Measurements from ENCODE around the gene IL13RA1. TPM values are rescaled to one million over a fixed set of nuclear protein-coding genes. Genes with fewer than 3 reads are reported as not detected.

The IL13RA1 gene
- total and polyA plus RNA-seq, 4 donors: 31.2 to 137 (median 44.5) TPM

- TF ChIP-seq ZBTB33 (IDR thresholded peaks at IDR 0.05) (no peak), RAD21 (IDR thresholded peaks at IDR 0.05) (no peak), YY1 (IDR thresholded peaks at IDR 0.05) (no peak), HNF4G (IDR thresholded peaks at IDR 0.05) (no peak), HNF4A (conservative IDR thresholded peaks at IDR 0.05) (no peak), JUND (IDR thresholded peaks at IDR 0.05) (no peak), TAF1 (conservative IDR thresholded peaks at IDR 0.05) (no peak), SP1 (IDR thresholded peaks at IDR 0.05) (no peak), RXRA (IDR thresholded peaks at IDR 0.05) (no peak)
These were observed 48.1 kb upstream of the IL13RA1 start (continued) for GRCh38 chrX:118679290-118679689.

- Histone ChIP-seq H3K36me3 (ENCODE audit: control insufficient read depth in 4 of 4, insufficient read depth in 3 of 4, low read depth in 1 of 4, low read length in 3 of 4) (no peaks in the 10 kb centered on the region), H3K27ac (ENCODE audit: low read depth in 1 of 2, low read length in 2 of 2) (no peak overlapping the region), H3K27me3 (ENCODE audit: control insufficient read depth in 4 of 4, insufficient read depth in 4 of 4, low read length in 3 of 4) (no peaks in the 10 kb centered on the region), H3K9me3 (ENCODE audit: control insufficient read depth in 4 of 4, low read length in 3 of 4) (no peaks in the 10 kb centered on the region), H3K9ac (ENCODE audit: low read depth in 1 of 2, low read length in 2 of 2) (no peak overlapping the region), H3K4me3 (ENCODE audit: low read depth in 1 of 3, low read length in 3 of 3) (no peak overlapping the region), H3K4me1 (ENCODE audit: control insufficient read depth in 4 of 4, insufficient read depth in 4 of 4, low read length in 3 of 4) (peaks cover 0 to 4% (median 0%) of the 10 kb centered on the region in 4 donors)
- no peak for DNase-seq (ENCODE audit: low spot score)
- peak; percentile 21 to 29 for TF ChIP-seq HNF4A (conservative IDR thresholded peaks at IDR 0.05)
- no peak for TF ChIP-seq GABPA (IDR thresholded peaks at IDR 0.05 in 1 of 2, conservative IDR thresholded peaks at IDR 0.05 in 1 of 2)
- TF ChIP-seq RXRA (IDR thresholded peaks at IDR 0.05): peak in 1 of 2 donors; percentile 20
- TF ChIP-seq FOXA1 (IDR thresholded peaks at IDR 0.05): no peak
- WGBS: 42% methylated on average over 2 of the region's 2 CpGs
These were observed 45.0 kb upstream of the IL13RA1 start for GRCh38 chrX:118682258-118683014.

GRCh38 chrX:118685393-118685792, 42.0 kb upstream of the IL13RA1 start:
- TF ChIP-seq EGR1 (IDR thresholded peaks at IDR 0.05; ENCODE audit: low read depth in 2 of 2): no peak
- TF ChIP-seq ATF3 (IDR thresholded peaks at IDR 0.05): no peak
- TF ChIP-seq TAF1 (conservative IDR thresholded peaks at IDR 0.05): no peak
- TF ChIP-seq FOXA2 (IDR thresholded peaks at IDR 0.05): no peak
- TF ChIP-seq ZBTB33 (IDR thresholded peaks at IDR 0.05): no peak
- no peak for TF ChIP-seq RAD21 (IDR thresholded peaks at IDR 0.05)
- TF ChIP-seq JUND (IDR thresholded peaks at IDR 0.05): no peak
- no peak for TF ChIP-seq GABPA (IDR thresholded peaks at IDR 0.05 in 1 of 2, conservative IDR thresholded peaks at IDR 0.05 in 1 of 2)
- TF ChIP-seq FOXA1 (IDR thresholded peaks at IDR 0.05): no peak
- Histone ChIP-seq H3K27me3 (ENCODE audit: control insufficient read depth in 4 of 4, insufficient read depth in 4 of 4, low read length in 3 of 4) (no peaks in the 10 kb centered on the region), H3K27ac (ENCODE audit: low read depth in 1 of 2, low read length in 2 of 2) (no peak overlapping the region), H3K36me3 (ENCODE audit: control insufficient read depth in 4 of 4, insufficient read depth in 3 of 4, low read depth in 1 of 4, low read length in 3 of 4) (no peaks in the 10 kb centered on the region), H3K4me1 (ENCODE audit: control insufficient read depth in 4 of 4, insufficient read depth in 4 of 4, low read length in 3 of 4) (peaks cover 0 to 4% (median 0%) of the 10 kb centered on the region in 4 donors), H3K9ac (ENCODE audit: low read depth in 1 of 2, low read length in 2 of 2) (no peak overlapping the region), H3K9me3 (ENCODE audit: control insufficient read depth in 4 of 4, low read length in 3 of 4) (no peaks in the 10 kb centered on the region), H3K4me3 (ENCODE audit: low read depth in 1 of 3, low read length in 3 of 3) (no peak overlapping the region)
- 82% methylated on average over 3 of the region's 3 CpGs for WGBS
- no peak for DNase-seq (ENCODE audit: low spot score)

Measured in liver (tissue), 9 donors.